WTC11 (cell line): Measurements from ENCODE around the gene PLSCR2. TPM values are rescaled to one million over a fixed set of nuclear protein-coding genes. Genes with fewer than 3 reads are reported as not detected.

Source experiments
- ATAC-seq: fragments of 200-7000 bp; cut with Tn5 transposase; 2 replicates; pipeline ENCODE4 v1.10.0; 2021; ENCODE audit warnings: mild to moderate bottlenecking, moderate library complexity
- CTCF ChIA-PET: fragments of 300-600 bp; sonication (Branson Sonifier 250); formaldehyde crosslinking; loops from one replicate; lab custom pipeline; 2021; ENCODE audit warnings: antibody characterized with exemption; lab: Charles Lee
- POLR2A ChIA-PET: fragments of 350-600 bp; sonication (Branson Sonifier 250); formaldehyde crosslinking; loops from one replicate; lab custom pipeline; 2021; ENCODE audit warnings: antibody characterized with exemption; lab: Charles Lee
- DNase-seq: peaks from one replicate; pipeline ENCODE4 v3.0.0; 2021; ENCODE audit warnings: low spot score
- H3K27ac Mint-ChIP-seq: 2 replicates; pipeline ENCODE4 v1.8.0; 2021; ENCODE audit warnings: mixed read lengths
- H3K27me3 Mint-ChIP-seq: 2 replicates; pipeline ENCODE4 v1.8.0; 2021; ENCODE audit warnings: low read depth, mild to moderate bottlenecking, moderate library complexity, mixed read lengths
- H3K36me3 Mint-ChIP-seq: 2 replicates; pipeline ENCODE4 v1.8.0; 2021; ENCODE audit warnings: mixed read lengths
- H3K4me1 Mint-ChIP-seq: 2 replicates; pipeline ENCODE4 v1.8.0; 2022; ENCODE audit warnings: mixed read lengths
- H3K4me3 Mint-ChIP-seq: 2 replicates; pipeline ENCODE4 v1.8.0; 2021; ENCODE audit warnings: mild to moderate bottlenecking, moderate library complexity, mixed read lengths
- H3K9me3 Mint-ChIP-seq: 2 replicates; pipeline ENCODE4 v1.8.0; 2021; ENCODE audit warnings: mixed read lengths
- AFF4 ChIP-seq: sonication (generic); formaldehyde crosslinking; IDR thresholded peaks from 2 replicates; pipeline ENCODE4 v1.8.1; 2023; ENCODE audit warnings: mild to moderate bottlenecking, missing genetic modification reagents, borderline replicate concordance
- ATF6 ChIP-seq: sonication (generic); formaldehyde crosslinking; IDR thresholded peaks from 2 replicates; pipeline ENCODE4 v1.8.1; 2023; ENCODE audit warnings: mild to moderate bottlenecking, missing genetic modification reagents
- E2F1 ChIP-seq: sonication (generic); formaldehyde crosslinking; IDR thresholded peaks from 2 replicates; pipeline ENCODE4 v1.8.0; 2022; ENCODE audit warnings: mild to moderate bottlenecking, missing genetic modification reagents
- EMX1 ChIP-seq: fragments of 250-450 bp; sonication (Bioruptor Pico); IDR thresholded peaks from 2 replicates; pipeline ENCODE4 v1.8.0; 2021; ENCODE audit warnings: mild to moderate bottlenecking
- ESRRA ChIP-seq: sonication (generic); formaldehyde crosslinking; IDR thresholded peaks from 2 replicates; pipeline ENCODE4 v1.8.1; 2022; ENCODE audit warnings: mild to moderate bottlenecking, missing genetic modification reagents, borderline replicate concordance
- ETV6 ChIP-seq: sonication (generic); formaldehyde crosslinking; IDR thresholded peaks from 2 replicates; pipeline ENCODE4 v1.8.1; 2022; ENCODE audit warnings: mild to moderate bottlenecking, missing genetic modification reagents
- JUN ChIP-seq: sonication (generic); formaldehyde crosslinking; IDR thresholded peaks from 2 replicates; pipeline ENCODE4 v1.8.0; 2023; ENCODE audit warnings: mild to moderate bottlenecking, missing genetic modification reagents
- KAT7 ChIP-seq: sonication (generic); formaldehyde crosslinking; IDR thresholded peaks from 2 replicates; pipeline ENCODE4 v1.8.1; 2023; ENCODE audit warnings: missing genetic modification reagents, mild to moderate bottlenecking, borderline replicate concordance
- MAX ChIP-seq: sonication (generic); formaldehyde crosslinking; IDR thresholded peaks from 2 replicates; pipeline ENCODE4 v1.8.0; 2022; ENCODE audit warnings: mild to moderate bottlenecking, missing genetic modification reagents
- MXD4 ChIP-seq: fragments of 250-450 bp; sonication (Bioruptor Pico); IDR thresholded peaks from 2 replicates; pipeline ENCODE4 v1.8.0; 2021; ENCODE audit warnings: mild to moderate bottlenecking, moderate library complexity, borderline replicate concordance
- MYBL2 ChIP-seq: sonication (generic); formaldehyde crosslinking; IDR thresholded peaks from 2 replicates; pipeline ENCODE4 v1.8.1; 2023; ENCODE audit warnings: mild to moderate bottlenecking, moderate library complexity, missing genetic modification reagents
- NFE2L1 ChIP-seq: sonication (generic); formaldehyde crosslinking; IDR thresholded peaks from 2 replicates; pipeline ENCODE4 v1.8.1; 2023; ENCODE audit warnings: missing genetic modification reagents
- NFYB ChIP-seq: sonication (generic); formaldehyde crosslinking; conservative IDR thresholded peaks from 2 replicates; pipeline ENCODE4 v1.8.0; 2022; ENCODE audit warnings: low read depth, missing genetic modification reagents
- OVOL2 ChIP-seq: fragments of 250-450 bp; sonication (Bioruptor Pico); IDR thresholded peaks from 2 replicates; pipeline ENCODE4 v1.9.0; 2021; ENCODE audit warnings: mild to moderate bottlenecking, borderline replicate concordance
- PRDM15 ChIP-seq: sonication (generic); formaldehyde crosslinking; IDR thresholded peaks from 2 replicates; pipeline ENCODE4 v1.8.0; 2022; ENCODE audit warnings: missing genetic modification reagents
- RORB ChIP-seq: fragments of 250-450 bp; sonication (Bioruptor Pico); IDR thresholded peaks from 2 replicates; pipeline ENCODE4 v1.9.0; 2021; ENCODE audit warnings: mild to moderate bottlenecking
- TEAD1 ChIP-seq: sonication (generic); formaldehyde crosslinking; IDR thresholded peaks from 2 replicates; pipeline ENCODE4 v1.8.0; 2022; ENCODE audit warnings: mild to moderate bottlenecking, missing genetic modification reagents
- ZBTB43 ChIP-seq: sonication (generic); formaldehyde crosslinking; IDR thresholded peaks from 2 replicates; pipeline ENCODE4 v1.8.1; 2023; ENCODE audit warnings: mild to moderate bottlenecking, missing genetic modification reagents
- ZNF121 ChIP-seq: sonication (generic); formaldehyde crosslinking; IDR thresholded peaks from 2 replicates; pipeline ENCODE4 v1.8.0; 2023; ENCODE audit warnings: missing genetic modification reagents
- total RNA-seq: library from RNA; stranded (reverse); gene quantifications from 3 replicates; pipeline ENCODE4 v1.2.3, GENCODE V29; 2021
- TF ChIP-seq, protein P1 (sequence below): fragments of 250-450 bp; sonication (Bioruptor Pico); IDR thresholded peaks from 2 replicates; pipeline ENCODE4 v2.1.2; 2022; ENCODE audit warnings: mild to moderate bottlenecking, moderate library complexity

The PLSCR2 gene
- total RNA-seq, 1 experiment from 2014 or later, result 0.39 TPM

DNA sequence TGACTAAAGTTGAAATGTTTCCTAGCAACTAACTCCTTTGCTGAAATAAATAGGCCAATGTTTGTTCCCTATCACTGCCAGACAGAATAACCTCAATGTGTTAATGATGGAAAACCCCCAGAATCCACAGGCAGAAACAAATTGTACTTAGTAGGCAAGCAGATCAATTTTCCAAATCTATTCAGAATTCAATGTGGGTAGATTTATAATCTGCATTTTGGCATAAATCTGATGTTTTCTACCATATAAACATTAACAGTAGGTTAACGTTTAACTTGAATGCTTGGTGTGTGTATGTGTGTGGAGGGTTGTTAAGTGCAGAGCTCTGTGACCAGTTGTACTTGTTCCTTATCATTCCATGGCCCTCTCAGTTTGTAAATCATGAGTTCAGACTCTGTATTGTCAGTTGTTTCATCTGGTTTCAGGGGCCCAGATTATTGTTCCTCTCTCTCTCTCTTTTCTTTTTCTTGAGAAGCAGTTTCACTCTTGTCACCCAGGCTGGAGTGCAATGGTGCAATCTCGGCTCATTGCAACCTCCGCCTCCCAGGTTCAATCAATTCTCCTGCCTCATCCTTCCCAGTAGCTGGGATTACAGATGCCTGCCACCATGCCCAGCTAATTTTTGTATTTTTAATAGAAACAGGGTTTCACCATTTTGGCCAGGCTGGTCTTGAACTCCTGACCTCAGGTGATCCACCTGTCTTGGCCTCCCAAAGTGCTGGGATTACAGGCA, 42.2 kb upstream of the PLSCR2 start:
- peaks cover 45% of the 10 kb centered on the region for H3K4me1 Mint-ChIP-seq
- ATAC-seq (no peak), DNase-seq (no peak)
- ChIA-PET CTCF (no interaction called here), POLR2A (no interaction called here)
- no peaks in the 10 kb centered on the region for H3K27me3 Mint-ChIP-seq
- H3K4me3 Mint-ChIP-seq, result no peak overlapping the region
- H3K36me3 Mint-ChIP-seq, result peaks cover 16% of the 10 kb centered on the region
- H3K9me3 Mint-ChIP-seq, result peaks cover 24% of the 10 kb centered on the region
- no peak overlapping the region for H3K27ac Mint-ChIP-seq
- no peak for TF ChIP-seq ESRRA (CRISPR knock-in tag)
- no peak for TF ChIP-seq TEAD1 (CRISPR knock-in tag)
- TF ChIP-seq E2F1 (CRISPR knock-in tag), result no peak
- TF ChIP-seq ATF6 (CRISPR knock-in tag), result no peak
- TF ChIP-seq RORB (CRISPR knock-in tag), result no peak
- no peak for TF ChIP-seq ZNF121 (CRISPR knock-in tag)
- TF ChIP-seq MXD4 (CRISPR knock-in tag), result no peak
- no peak for TF ChIP-seq MYBL2 (CRISPR knock-in tag)
- TF ChIP-seq ETV6, result no peak
- TF ChIP-seq EMX1 (CRISPR knock-in tag), result no peak
- no peak for TF ChIP-seq NFE2L1 (CRISPR knock-in tag)

GRCh38 chr3:146507331-146508120, 38.2 kb upstream of the PLSCR2 start:
- CTCF ChIA-PET, result no interaction called here
- DNase-seq (no peak), ATAC-seq (peak; percentile 9)
- H3K36me3 Mint-ChIP-seq, result peaks cover 16% of the 10 kb centered on the region
- no peaks in the 10 kb centered on the region for H3K27me3 Mint-ChIP-seq
- peaks cover 32% of the 10 kb centered on the region for H3K9me3 Mint-ChIP-seq
- no peak overlapping the region for H3K4me3 Mint-ChIP-seq
- POLR2A ChIA-PET, result no interaction called here
- peak overlapping the region; percentile 89 for H3K27ac Mint-ChIP-seq
- peaks cover 66% of the 10 kb centered on the region for H3K4me1 Mint-ChIP-seq
- TF ChIP-seq OVOL2 (CRISPR knock-in tag), result no peak
- TF ChIP-seq, protein P1, sequence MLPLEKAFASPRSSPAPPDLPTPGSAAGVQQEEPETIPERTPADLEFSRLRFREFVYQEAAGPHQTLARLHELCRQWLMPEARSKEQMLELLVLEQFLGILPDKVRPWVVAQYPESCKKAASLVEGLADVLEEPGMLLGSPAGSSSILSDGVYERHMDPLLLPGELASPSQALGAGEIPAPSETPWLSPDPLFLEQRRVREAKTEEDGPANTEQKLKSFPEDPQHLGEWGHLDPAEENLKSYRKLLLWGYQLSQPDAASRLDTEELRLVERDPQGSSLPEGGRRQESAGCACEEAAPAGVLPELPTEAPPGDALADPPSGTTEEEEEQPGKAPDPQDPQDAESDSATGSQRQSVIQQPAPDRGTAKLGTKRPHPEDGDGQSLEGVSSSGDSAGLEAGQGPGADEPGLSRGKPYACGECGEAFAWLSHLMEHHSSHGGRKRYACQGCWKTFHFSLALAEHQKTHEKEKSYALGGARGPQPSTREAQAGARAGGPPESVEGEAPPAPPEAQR (CRISPR knock-in tag), result no peak
- no peak for TF ChIP-seq PRDM15 (CRISPR knock-in tag)
- TF ChIP-seq ZBTB43, result no peak
- no peak for TF ChIP-seq NFYB (CRISPR knock-in tag)
- TF ChIP-seq KAT7 (CRISPR knock-in tag), result no peak
- TF ChIP-seq MAX (CRISPR knock-in tag), result no peak
- TF ChIP-seq AFF4, result no peak
- no peak for TF ChIP-seq JUN (CRISPR knock-in tag)
